Measurements from ENCODE around the gene FUZ.

DNA sequence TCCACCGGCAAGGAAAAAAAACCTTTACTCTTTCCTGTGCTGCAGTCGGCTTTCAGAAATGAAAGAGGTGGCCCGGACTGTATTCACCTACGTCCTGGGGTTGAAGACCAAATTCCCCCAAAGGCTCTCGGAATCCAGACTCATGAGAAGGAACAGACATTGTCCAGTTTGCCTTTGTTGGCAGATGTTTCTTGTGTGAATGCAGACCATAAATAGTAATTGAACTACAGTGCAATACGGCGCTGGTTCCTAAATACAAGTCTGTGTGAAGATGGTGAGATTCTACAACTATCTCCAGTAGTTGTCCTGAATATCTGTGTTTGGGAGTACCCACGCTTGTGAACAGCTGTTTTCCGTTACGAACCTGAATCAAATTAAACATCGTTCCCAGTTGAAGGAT is 26.6 kb upstream of the FUZ start:
- TF ChIP-seq POLR2AphosphoS5 (IDR thresholded peaks at IDR 0.05; ENCODE audit: borderline replicate concordance, low read depth, low read length) (no peak), EZH2 (IDR thresholded peaks at IDR 0.05) (no peak)
